ENCODE measurements around the gene OR2A5. TPM values are rescaled to one million over a fixed set of nuclear protein-coding genes. Genes with fewer than 3 reads are reported as not detected.

Gene OR2A5
- total RNA-seq, 6 experiments from 2014 or later, result not detected

- Histone ChIP-seq H3K4me3 (no peak overlapping the region), H3K4me1 (no peaks in the 10 kb centered on the region), H3K27me3 (no peaks in the 10 kb centered on the region), H3K9me3 (no peaks in the 10 kb centered on the region), H3K27ac (no peak overlapping the region), H3K36me3 (no peaks in the 10 kb centered on the region)
- intact Hi-C loops (cut with DNase I), result no loop called here
- no peak for ATAC-seq
- TF ChIP-seq POLR2A (IDR thresholded peaks at IDR 0.05) (no peak), CTCF (IDR thresholded peaks at IDR 0.05) (no peak)
- DNase-seq, result no peak
Observed at GRCh38 chr7:144022169-144022568, 26.6 kb upstream of the OR2A5 start.

GRCh38 chr7:144023171-144023827 lies 25.4 kb upstream of the OR2A5 start:
- ATAC-seq (no peak), DNase-seq (no peak)
- no peaks in the 10 kb centered on the region for H3K27me3 ChIP-seq
- H3K36me3 ChIP-seq, result no peaks in the 10 kb centered on the region
- no peak overlapping the region for H3K4me3 ChIP-seq
- H3K27ac ChIP-seq, result no peak overlapping the region
- TF ChIP-seq CTCF (IDR thresholded peaks at IDR 0.05) (no peak), POLR2A (IDR thresholded peaks at IDR 0.05) (no peak)
- intact Hi-C loops (cut with DNase I), result no loop called here
- H3K9me3 ChIP-seq, result no peaks in the 10 kb centered on the region
- H3K4me1 ChIP-seq, result no peaks in the 10 kb centered on the region
- WGBS (ENCODE audit: insufficient coverage, low coverage, low lambda C conversion rate, missing lambda C conversion rate), result 70% methylated on average over 4 of the region's 4 CpGs

GRCh38 chr7:144024213-144024612 lies 24.5 kb upstream of the OR2A5 start:
- DNase-seq, result no peak
- Histone ChIP-seq H3K27ac (no peak overlapping the region), H3K36me3 (no peaks in the 10 kb centered on the region), H3K9me3 (no peaks in the 10 kb centered on the region), H3K4me1 (no peaks in the 10 kb centered on the region), H3K4me3 (no peak overlapping the region), H3K27me3 (no peaks in the 10 kb centered on the region)
- intact Hi-C loops (cut with DNase I), result no loop called here
- no peak for TF ChIP-seq POLR2A (IDR thresholded peaks at IDR 0.05)
- no peak for TF ChIP-seq CTCF (IDR thresholded peaks at IDR 0.05)
- 62% methylated on average over 3 of the region's 3 CpGs for WGBS (ENCODE audit: insufficient coverage, low coverage, low lambda C conversion rate, missing lambda C conversion rate)
- no peak for ATAC-seq

- Histone ChIP-seq H3K4me1 (no peaks in the 10 kb centered on the region), H3K4me3 (no peak overlapping the region), H3K27ac (no peak overlapping the region), H3K27me3 (no peaks in the 10 kb centered on the region), H3K36me3 (no peaks in the 10 kb centered on the region), H3K9me3 (no peaks in the 10 kb centered on the region)
- TF ChIP-seq CTCF (IDR thresholded peaks at IDR 0.05) (no peak), POLR2A (IDR thresholded peaks at IDR 0.05) (no peak)
- WGBS (ENCODE audit: insufficient coverage, low coverage, low lambda C conversion rate, missing lambda C conversion rate), result 53% methylated on average over 3 of the region's 4 CpGs
- no peak for DNase-seq
- intact Hi-C loops (cut with DNase I), result no loop called here
- ATAC-seq, result no peak
Observed at GRCh38 chr7:144026203-144026883, 22.4 kb upstream of the OR2A5 start.
